GM23338 (cell line): Measurements from ENCODE around the gene SPAG16. TPM values are rescaled to one million over a fixed set of nuclear protein-coding genes. Genes with fewer than 3 reads are reported as not detected.

Source experiments
- ATAC-seq: fragments of 200-7000 bp; cut with Tn5 transposase; 3 replicates; pipeline ENCODE4 v1.9.1; 2020
- DNase-seq: peaks from one replicate; pipeline ENCODE4 v3.0.0-alpha.2; 2015; ENCODE audit warnings: low spot score
- H2AFZ ChIP-seq: fragments of 200-600 bp; sonication (generic); 2 replicates; pipeline ENCODE4 v1.8.0; 2016; ENCODE audit warnings: antibody characterized with exemption, mild to moderate bottlenecking, moderate library complexity
- H3F3A ChIP-seq: fragments of 200-600 bp; sonication (generic); replicated peaks from 2 replicates; pipeline ENCODE4 v1.8.0; 2017; ENCODE audit warnings: antibody characterized with exemption, mixed run types, low read depth
- H3K27ac ChIP-seq: fragments of 200-600 bp; sonication (generic); 2 replicates; pipeline ENCODE4 v1.6.1; 2016; ENCODE audit warnings: low read depth
- H3K27me3 ChIP-seq: fragments of 200-600 bp; sonication (generic); 2 replicates; pipeline ENCODE4 v1.8.0; 2016; ENCODE audit warnings: mild to moderate bottlenecking, mixed run types, moderate library complexity; ENCODE audit not compliant: insufficient read depth
- H3K36me3 ChIP-seq: fragments of 200-600 bp; sonication (generic); 2 replicates; pipeline ENCODE4 v1.8.0; 2016; ENCODE audit warnings: mild to moderate bottlenecking; ENCODE audit not compliant: insufficient read depth
- H3K4me1 ChIP-seq: fragments of 200-600 bp; sonication (generic); 2 replicates; pipeline ENCODE4 v1.8.0; 2016; ENCODE audit warnings: mild to moderate bottlenecking, moderate library complexity; ENCODE audit not compliant: insufficient read depth
- H3K4me2 ChIP-seq: fragments of 200-600 bp; sonication (generic); 2 replicates; pipeline ENCODE4 v1.7.1; 2017; ENCODE audit warnings: mixed run types
- H3K4me3 ChIP-seq: fragments of 200-600 bp; sonication (generic); 2 replicates; pipeline ENCODE4 v1.6.1; 2016; ENCODE audit warnings: mixed run types
- H3K79me2 ChIP-seq: fragments of 200-600 bp; sonication (generic); replicated peaks from 2 replicates; pipeline ENCODE4 v1.8.0; 2017; ENCODE audit warnings: mild to moderate bottlenecking; ENCODE audit not compliant: insufficient read depth
- H3K9me2 ChIP-seq: fragments of 200-600 bp; sonication (generic); 2 replicates; pipeline ENCODE4 v1.8.0; 2017; ENCODE audit not compliant: insufficient read depth
- H4K20me1 ChIP-seq: fragments of 200-600 bp; sonication (generic); replicated peaks from 2 replicates; pipeline ENCODE4 v1.8.0; 2017; ENCODE audit warnings: mild to moderate bottlenecking; ENCODE audit not compliant: insufficient read depth
- H3K27ac Mint-ChIP-seq: 2 replicates; pipeline ENCODE4 v1.8.0; 2020; ENCODE audit warnings: inconsistent platforms, mild to moderate bottlenecking, moderate library complexity, mixed read lengths
- H3K27me3 Mint-ChIP-seq: 3 replicates; pipeline ENCODE4 v1.8.0; 2022; ENCODE audit warnings: low read depth, mild to moderate bottlenecking, moderate library complexity, mixed read lengths, inconsistent platforms; ENCODE audit not compliant: insufficient read depth, poor library complexity
- H3K36me3 Mint-ChIP-seq: 3 replicates; pipeline ENCODE4 v1.8.0; 2021; ENCODE audit warnings: low read depth, mild to moderate bottlenecking, inconsistent platforms, moderate library complexity, mixed read lengths
- H3K4me1 Mint-ChIP-seq: 3 replicates; pipeline ENCODE4 v1.8.0; 2020; ENCODE audit warnings: mild to moderate bottlenecking, inconsistent platforms, mixed read lengths
- H3K4me3 Mint-ChIP-seq: 3 replicates; pipeline ENCODE4 v1.8.0; 2021; ENCODE audit warnings: moderate library complexity, mild to moderate bottlenecking, inconsistent platforms, mixed read lengths
- H3K9me3 Mint-ChIP-seq: 3 replicates; pipeline ENCODE4 v1.8.0; 2020; ENCODE audit warnings: moderate library complexity, mild to moderate bottlenecking, inconsistent platforms, mixed read lengths
- CREB1 ChIP-seq: fragments of 250-450 bp; sonication (Bioruptor Pico); IDR thresholded peaks from 2 replicates; pipeline ENCODE4 v1.5.0; 2020; ENCODE audit warnings: low read depth, mild to moderate bottlenecking, moderate library complexity
- CTCF ChIP-seq, 2 experiments: fragments of 200-600 bp in 1 of 2; sonication (generic) in 1 of 2; conservative IDR thresholded peaks; 2 replicates each; pipeline versions ENCODE4 v1.5.1 to v1.6.1; 2016 to 2017; ENCODE audit warnings: antibody characterized with exemption in 2 of 2, low read depth in 2 of 2, mild to moderate bottlenecking in 2 of 2, moderate library complexity in 1 of 2
- EZH2 ChIP-seq: fragments of 200-600 bp; sonication (generic); IDR thresholded peaks from one replicate; pipeline ENCODE4 v1.8.0; 2017; ENCODE audit warnings: antibody characterized with exemption, mild to moderate bottlenecking, low read depth; ENCODE audit not compliant: unreplicated experiment
- EZH2phosphoT487 ChIP-seq: fragments of 200-600 bp; sonication (generic); IDR thresholded peaks from one replicate; pipeline ENCODE4 v1.8.1; 2018; ENCODE audit warnings: antibody characterized with exemption; ENCODE audit not compliant: unreplicated experiment
- JUNB ChIP-seq: IDR thresholded peaks from one replicate; pipeline ENCODE4 v1.6.1; 2016; ENCODE audit warnings: antibody characterized with exemption; ENCODE audit not compliant: unreplicated experiment
- POLR2AphosphoS5 ChIP-seq: IDR thresholded peaks from 2 replicates; pipeline ENCODE4 v1.6.1; 2016; ENCODE audit warnings: antibody characterized with exemption, low read depth
- REST ChIP-seq: IDR thresholded peaks from one replicate; pipeline ENCODE4 v1.6.1; 2018; ENCODE audit warnings: antibody characterized with exemption; ENCODE audit not compliant: unreplicated experiment
- STAT1 ChIP-seq: IDR thresholded peaks from one replicate; pipeline ENCODE4 v1.6.1; 2016; ENCODE audit warnings: antibody characterized with exemption; ENCODE audit not compliant: unreplicated experiment
- ZNF114 ChIP-seq: fragments of 250-450 bp; sonication (Bioruptor Pico); IDR thresholded peaks from 2 replicates; pipeline ENCODE4 v1.5.0; 2020; ENCODE audit warnings: mild to moderate bottlenecking, moderate library complexity
- ZNF462 ChIP-seq: fragments of 250-450 bp; sonication (Bioruptor Pico); IDR thresholded peaks from 2 replicates; pipeline ENCODE4 v1.5.0; 2020; ENCODE audit warnings: mild to moderate bottlenecking, moderate library complexity
- polyA plus RNA-seq: library from polyadenylated mRNA; unstranded; fragments of >200 nt; fragmentation: Nextera tagmentation; extraction: Ambion mirVana; gene quantifications from 2 replicates; pipeline ENCODE4 v1.2.1, GENCODE V29; 2016
- total RNA-seq: library from RNA; depleted of rRNA; stranded (reverse); fragments of >200 nt; shearing (Covaris generic); gene quantifications from 2 replicates; pipeline ENCODE4 v1.2.3, GENCODE V29; 2014

The SPAG16 gene
- total and polyA plus RNA-seq, 2 experiments from 2014 or later = 19.7 to 47.8 TPM

- Mint-ChIP-seq H3K36me3 (no peaks in the 10 kb centered on the region), H3K4me1 (no peaks in the 10 kb centered on the region), H3K27ac (no peak overlapping the region), H3K9me3 (peaks cover 8% of the 10 kb centered on the region; the same call in 2 of the 3 replicates), H3K27me3 (peaks cover 6% of the 10 kb centered on the region), H3K4me3 (no peak overlapping the region)
- Histone ChIP-seq H3K4me1 (no peaks in the 10 kb centered on the region), H3K79me2 (no peaks in the 10 kb centered on the region), H4K20me1 (no peaks in the 10 kb centered on the region), H2AFZ (no peak overlapping the region), H3F3A (no peaks in the 10 kb centered on the region), H3K27me3 (no peaks in the 10 kb centered on the region), H3K36me3 (no peaks in the 10 kb centered on the region; the same call in 1 of the 2 replicates), H3K4me2 (no peak overlapping the region), H3K27ac (no peak overlapping the region), H3K4me3 (no peak overlapping the region), H3K9me2 (no peaks in the 10 kb centered on the region)
- ATAC-seq (peak; percentile 42; the same call in 2 of the 3 replicates), DNase-seq (peak; percentile 23)
- TF ChIP-seq CTCF (conservative IDR thresholded peaks at IDR 0.05; ENCODE audit: low read depth in 2 of 2) (peak; percentile 21 to 51; a peak in 2 of 4 replicates), ZNF114 (no peak)
These were observed 1009.3 kb downstream of the SPAG16 start for GRCh38 chr2:214293593-214293992.

GRCh38 chr2:214294426-214294825 is 1010.2 kb downstream of the SPAG16 start:
- H3K4me3 Mint-ChIP-seq = no peak overlapping the region
- H3K27me3 ChIP-seq = no peaks in the 10 kb centered on the region
- H3F3A ChIP-seq = no peaks in the 10 kb centered on the region
- H3K4me2 ChIP-seq = no peak overlapping the region
- no peaks in the 10 kb centered on the region for H3K9me2 ChIP-seq
- no peak overlapping the region for H3K27ac ChIP-seq
- H3K36me3 Mint-ChIP-seq = no peaks in the 10 kb centered on the region
- no peak overlapping the region for H3K4me3 ChIP-seq
- H3K4me1 ChIP-seq = no peaks in the 10 kb centered on the region
- H3K27me3 Mint-ChIP-seq = peaks cover 6% of the 10 kb centered on the region
- H3K9me3 Mint-ChIP-seq = peaks cover 8% of the 10 kb centered on the region; the same call in 2 of the 3 replicates
- DNase-seq = no peak
- H2AFZ ChIP-seq = no peak overlapping the region
- no peaks in the 10 kb centered on the region for H3K79me2 ChIP-seq
- no peak for ATAC-seq
- no peaks in the 10 kb centered on the region for H3K4me1 Mint-ChIP-seq
- no peaks in the 10 kb centered on the region for H4K20me1 ChIP-seq
- H3K36me3 ChIP-seq = no peaks in the 10 kb centered on the region; the same call in 1 of the 2 replicates
- no peak overlapping the region for H3K27ac Mint-ChIP-seq
- TF ChIP-seq EZH2 (no peak), ZNF114 (no peak), CREB1 (CRISPR knock-in tag) (no peak), ZNF462 (no peak), POLR2AphosphoS5 (no peak), EZH2phosphoT487 (no peak), STAT1 (no peak), REST (no peak), JUNB (no peak)
